ENCODE data around the gene PRLHR.

The PRLHR gene

GRCh38 chr10:118583611-118584010 lies 11.8 kb downstream of the PRLHR start:
- TF ChIP-seq, protein P1, sequence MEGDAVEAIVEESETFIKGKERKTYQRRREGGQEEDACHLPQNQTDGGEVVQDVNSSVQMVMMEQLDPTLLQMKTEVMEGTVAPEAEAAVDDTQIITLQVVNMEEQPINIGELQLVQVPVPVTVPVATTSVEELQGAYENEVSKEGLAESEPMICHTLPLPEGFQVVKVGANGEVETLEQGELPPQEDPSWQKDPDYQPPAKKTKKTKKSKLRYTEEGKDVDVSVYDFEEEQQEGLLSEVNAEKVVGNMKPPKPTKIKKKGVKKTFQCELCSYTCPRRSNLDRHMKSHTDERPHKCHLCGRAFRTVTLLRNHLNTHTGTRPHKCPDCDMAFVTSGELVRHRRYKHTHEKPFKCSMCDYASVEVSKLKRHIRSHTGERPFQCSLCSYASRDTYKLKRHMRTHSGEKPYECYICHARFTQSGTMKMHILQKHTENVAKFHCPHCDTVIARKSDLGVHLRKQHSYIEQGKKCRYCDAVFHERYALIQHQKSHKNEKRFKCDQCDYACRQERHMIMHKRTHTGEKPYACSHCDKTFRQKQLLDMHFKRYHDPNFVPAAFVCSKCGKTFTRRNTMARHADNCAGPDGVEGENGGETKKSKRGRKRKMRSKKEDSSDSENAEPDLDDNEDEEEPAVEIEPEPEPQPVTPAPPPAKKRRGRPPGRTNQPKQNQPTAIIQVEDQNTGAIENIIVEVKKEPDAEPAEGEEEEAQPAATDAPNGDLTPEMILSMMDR (IDR thresholded peaks at IDR 0.05; ENCODE audit: borderline replicate concordance, insufficient read depth, low read depth, low read length): no peak
- no peak overlapping the region for H3K4me3 ChIP-seq (ENCODE audit: low read depth, low read length)

GRCh38 chr10:118582511-118582910 lies 12.9 kb downstream of the PRLHR start:
- no peak overlapping the region for H3K4me3 ChIP-seq (ENCODE audit: low read depth, low read length)
- TF ChIP-seq, protein P1 (IDR thresholded peaks at IDR 0.05; ENCODE audit: borderline replicate concordance, insufficient read depth, low read depth, low read length): no peak

DNA sequence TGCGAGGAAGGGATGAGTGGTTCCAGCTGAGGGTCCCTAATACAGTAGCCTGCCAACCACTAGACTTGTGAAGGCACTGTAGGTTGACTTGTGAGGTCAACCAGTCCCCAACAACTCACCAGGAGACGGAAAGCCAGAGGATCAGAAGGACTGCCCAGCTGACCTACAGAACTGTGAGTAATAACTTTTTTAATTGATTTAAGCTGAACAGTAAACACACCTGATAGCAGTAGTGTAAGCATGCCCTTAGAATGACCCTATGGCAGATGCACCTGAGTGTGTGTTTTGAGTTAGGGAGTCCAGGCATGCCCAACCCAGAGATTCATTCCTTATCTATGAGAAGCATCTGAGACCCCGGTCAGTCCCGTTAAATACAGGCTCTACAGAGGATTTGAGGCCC lies 14.1 kb downstream of the PRLHR start:
- TF ChIP-seq, protein P1 (IDR thresholded peaks at IDR 0.05; ENCODE audit: borderline replicate concordance, insufficient read depth, low read depth, low read length): no peak
- no peak overlapping the region for H3K4me3 ChIP-seq (ENCODE audit: low read depth, low read length)

- TF ChIP-seq, protein P1 (IDR thresholded peaks at IDR 0.05; ENCODE audit: borderline replicate concordance, insufficient read depth, low read depth, low read length): no peak
These were observed 14.7 kb downstream of the PRLHR start for GRCh38 chr10:118580702-118581101.

GRCh38 chr10:118573512-118573911 lies 21.9 kb downstream of the PRLHR start:
- no peak overlapping the region for H3K4me3 ChIP-seq (ENCODE audit: low read depth, low read length)
- TF ChIP-seq, protein P1 (IDR thresholded peaks at IDR 0.05; ENCODE audit: borderline replicate concordance, insufficient read depth, low read depth, low read length): no peak

More at GRCh38 chr10:118580702-118581101, 14.7 kb downstream of the PRLHR start:
- H3K4me3 ChIP-seq (ENCODE audit: low read depth, low read length): no peak overlapping the region

GRCh38 chr10:118572256-118573041 lies 23.0 kb downstream of the PRLHR start:
- TF ChIP-seq, protein P1 (IDR thresholded peaks at IDR 0.05; ENCODE audit: borderline replicate concordance, insufficient read depth, low read depth, low read length): no peak
- no peak overlapping the region for H3K4me3 ChIP-seq (ENCODE audit: low read depth, low read length)

- H3K4me3 ChIP-seq (ENCODE audit: low read depth, low read length): no peak overlapping the region
- TF ChIP-seq, protein P1 (IDR thresholded peaks at IDR 0.05; ENCODE audit: borderline replicate concordance, insufficient read depth, low read depth, low read length): no peak
These were observed 24.3 kb downstream of the PRLHR start for GRCh38 chr10:118571123-118571522.
